Activated CD8-positive, alpha-beta memory T cell treated with anti-CD3 and anti-CD28 coated beads, Interleukin-2, amount 10 ng/mL, durations not matched to agents 7 days and 5 days (primary cell): ENCODE results near the gene PHYKPL. TPM values are rescaled to one million over a fixed set of nuclear protein-coding genes. Genes with fewer than 3 reads are reported as not detected.

Source experiments
- ATAC-seq: fragments of 150-1000 bp; cut with Tn5 transposase; one replicate; pipeline ENCODE4 v1.10.0; 2021; ENCODE audit warnings: moderate library complexity
- CTCF ChIA-PET: fragments of 350-600 bp; sonication (Branson Sonifier 250); formaldehyde crosslinking; loops from one replicate; lab custom pipeline; 2021; ENCODE audit warnings: antibody characterized with exemption; lab: Charles Lee
- DNase-seq: peaks from one replicate; pipeline ENCODE4 v3.0.0-alpha.2; 2020
- H3K27ac Mint-ChIP-seq: one replicate; pipeline ENCODE4 v1.8.0; 2021; ENCODE audit warnings: mild to moderate bottlenecking, mixed read lengths
- H3K27me3 Mint-ChIP-seq: one replicate; pipeline ENCODE4 v1.8.0; 2021; ENCODE audit warnings: mixed read lengths
- H3K36me3 Mint-ChIP-seq: one replicate; pipeline ENCODE4 v1.8.0; 2021; ENCODE audit warnings: mild to moderate bottlenecking, mixed read lengths
- H3K4me1 Mint-ChIP-seq: one replicate; pipeline ENCODE4 v1.8.0; 2021; ENCODE audit warnings: mixed read lengths
- H3K4me3 Mint-ChIP-seq: one replicate; pipeline ENCODE4 v1.8.0; 2021; ENCODE audit warnings: mild to moderate bottlenecking, moderate library complexity, mixed read lengths
- H3K9me3 Mint-ChIP-seq: one replicate; pipeline ENCODE4 v1.8.0; 2022; ENCODE audit warnings: low read depth, mixed read lengths
- total RNA-seq, 2 experiments: library from RNA; stranded (reverse); gene quantifications; one replicate each; pipeline ENCODE4 v1.2.3, GENCODE V29; 2021

The PHYKPL gene
- total RNA-seq: 100 to 1,000 TPM; 117 to 120 TPM

- CTCF ChIA-PET: interaction anchor here (1.1 to 2.4 kb wide), 3 partner anchors 19 to 28 kb away, joined by 3 to 8 read pairs (median 4); partner anchors contain the start of gene HNRNPAB
- no peaks in the 10 kb centered on the region for H3K27me3 Mint-ChIP-seq
- peak within 1 kb of the TSS; percentile 85 for H3K27ac Mint-ChIP-seq
- peak within 1 kb of the TSS; percentile 76 for H3K4me3 Mint-ChIP-seq
- H3K36me3 Mint-ChIP-seq: peaks cover 42% of the 10 kb centered on the region
- ATAC-seq (peak; percentile 68), DNase-seq (peak; percentile 85)
- peaks cover 80% of the 10 kb centered on the region for H3K4me1 Mint-ChIP-seq
- H3K9me3 Mint-ChIP-seq: no peaks in the 10 kb centered on the region
These were observed at the start of gene PHYKPL for GRCh38 chr5:178232124-178232919. Gene PHYKPL (minus strand): TSS chr5:178232802. CDS start chr5:178232550, 252 bp downstream.

- DNase-seq: no peak
- no peak for ATAC-seq
- CTCF ChIA-PET: interaction anchor here (1.6 to 3.0 kb wide), 2 partner anchors 270 kb away, joined by 4 to 8 read pairs; no protein-coding TSS in a partner anchor
- Mint-ChIP-seq H3K9me3 (peaks cover 10% of the 10 kb centered on the region), H3K4me1 (peaks cover 4% of the 10 kb centered on the region), H3K27me3 (peaks cover 16% of the 10 kb centered on the region), H3K27ac (no peak overlapping the region), H3K4me3 (no peak overlapping the region), H3K36me3 (peaks cover 4% of the 10 kb centered on the region)
These were observed 49.8 kb upstream of the PHYKPL start for GRCh38 chr5:178282391-178282790.

GRCh38 chr5:178281331-178281730, 48.7 kb upstream of the PHYKPL start:
- DNase-seq (no peak), ATAC-seq (no peak)
- CTCF ChIA-PET: interaction anchor here (0.6 to 7.0 kb wide), 6 partner anchors 35 to 1284 kb away, joined by 3 to 44 read pairs (median 4); no protein-coding TSS in a partner anchor
- Mint-ChIP-seq H3K4me1 (peaks cover 4% of the 10 kb centered on the region), H3K4me3 (no peak overlapping the region), H3K27me3 (peaks cover 16% of the 10 kb centered on the region), H3K27ac (no peak overlapping the region), H3K36me3 (peaks cover 4% of the 10 kb centered on the region), H3K9me3 (peaks cover 10% of the 10 kb centered on the region)

GRCh38 chr5:178280631-178281030, 48.0 kb upstream of the PHYKPL start:
- Mint-ChIP-seq H3K9me3 (peaks cover 10% of the 10 kb centered on the region), H3K27ac (no peak overlapping the region), H3K4me3 (no peak overlapping the region), H3K27me3 (peaks cover 19% of the 10 kb centered on the region), H3K4me1 (peaks cover 4% of the 10 kb centered on the region), H3K36me3 (peaks cover 4% of the 10 kb centered on the region)
- CTCF ChIA-PET: interaction anchor here (0.6 to 7.0 kb wide), 14 partner anchors 23 to 1284 kb away, joined by 3 to 44 read pairs (median 3); partner anchors contain the start of gene ZNF354A
- ATAC-seq (no peak), DNase-seq (no peak)

GRCh38 chr5:178279723-178280438, 47.3 kb upstream of the PHYKPL start:
- Mint-ChIP-seq H3K4me3 (no peak overlapping the region), H3K27ac (peak overlapping the region; percentile 54), H3K27me3 (peaks cover 19% of the 10 kb centered on the region), H3K9me3 (peaks cover 10% of the 10 kb centered on the region), H3K4me1 (peaks cover 4% of the 10 kb centered on the region), H3K36me3 (peaks cover 4% of the 10 kb centered on the region)
- DNase-seq (peak; percentile 73), ATAC-seq (peak; percentile 86)
- CTCF ChIA-PET: interaction anchor here (0.6 to 7.0 kb wide), 16 partner anchors 9 to 451 kb away, joined by 3 to 44 read pairs (median 3); partner anchors contain the start of gene ZNF354A

GRCh38 chr5:178279026-178279722, 46.6 kb upstream of the PHYKPL start:
- ATAC-seq: no peak

GRCh38 chr5:178278358-178279023, 45.9 kb upstream of the PHYKPL start:
- CTCF ChIA-PET: interaction anchor here (1.3 to 7.0 kb wide), 3 partner anchors 15 to 43 kb away, joined by 4 to 44 read pairs (median 7); no protein-coding TSS in a partner anchor
- H3K9me3 Mint-ChIP-seq: peaks cover 4% of the 10 kb centered on the region
- no peak overlapping the region for H3K4me3 Mint-ChIP-seq
- peaks cover 4% of the 10 kb centered on the region for H3K36me3 Mint-ChIP-seq
- peaks cover 19% of the 10 kb centered on the region for H3K27me3 Mint-ChIP-seq
- H3K27ac Mint-ChIP-seq: no peak overlapping the region
- DNase-seq (no peak), ATAC-seq (no peak)
- peaks cover 4% of the 10 kb centered on the region for H3K4me1 Mint-ChIP-seq

More at GRCh38 chr5:178279026-178279722, 46.6 kb upstream of the PHYKPL start:
- peaks cover 10% of the 10 kb centered on the region for H3K9me3 Mint-ChIP-seq
- CTCF ChIA-PET: interaction anchor here (0.6 to 7.0 kb wide), 9 partner anchors 8 to 451 kb away, joined by 3 to 44 read pairs (median 4); partner anchors contain the start of gene ZNF354A
- H3K27me3 Mint-ChIP-seq: peaks cover 19% of the 10 kb centered on the region
- no peak overlapping the region for H3K27ac Mint-ChIP-seq
- H3K4me1 Mint-ChIP-seq: peaks cover 4% of the 10 kb centered on the region
- H3K36me3 Mint-ChIP-seq: peaks cover 4% of the 10 kb centered on the region
- H3K4me3 Mint-ChIP-seq: no peak overlapping the region
- no peak for DNase-seq

- CTCF ChIA-PET: interaction anchor here (0.6 to 7.0 kb wide), 2 partner anchors 42 to 1729 kb away, joined by 3 to 44 read pairs; partner anchors contain the start of gene CDHR2
- H3K36me3 Mint-ChIP-seq: no peaks in the 10 kb centered on the region
- DNase-seq (no peak), ATAC-seq (no peak)
- H3K27ac Mint-ChIP-seq: no peak overlapping the region
- peaks cover 15% of the 10 kb centered on the region for H3K27me3 Mint-ChIP-seq
- H3K9me3 Mint-ChIP-seq: no peaks in the 10 kb centered on the region
- peaks cover 4% of the 10 kb centered on the region for H3K4me1 Mint-ChIP-seq
- H3K4me3 Mint-ChIP-seq: no peak overlapping the region
These were observed 45.3 kb upstream of the PHYKPL start for GRCh38 chr5:178277866-178278265.

- Mint-ChIP-seq H3K4me1 (peaks cover 4% of the 10 kb centered on the region), H3K4me3 (no peak overlapping the region), H3K27me3 (peaks cover 15% of the 10 kb centered on the region), H3K9me3 (no peaks in the 10 kb centered on the region), H3K27ac (no peak overlapping the region), H3K36me3 (no peaks in the 10 kb centered on the region)
- DNase-seq (no peak), ATAC-seq (no peak)
- CTCF ChIA-PET: interaction anchor here (0.6 to 7.0 kb wide), 2 partner anchors 41 to 1728 kb away, joined by 3 to 44 read pairs; partner anchors contain the start of gene CDHR2
These were observed 44.7 kb upstream of the PHYKPL start for GRCh38 chr5:178277346-178277745.

- H3K9me3 Mint-ChIP-seq: no peaks in the 10 kb centered on the region
- ATAC-seq (no peak), DNase-seq (no peak)
- H3K4me3 Mint-ChIP-seq: no peak overlapping the region
- H3K4me1 Mint-ChIP-seq: peaks cover 4% of the 10 kb centered on the region
- H3K36me3 Mint-ChIP-seq: no peaks in the 10 kb centered on the region
- peaks cover 11% of the 10 kb centered on the region for H3K27me3 Mint-ChIP-seq
- CTCF ChIA-PET: interaction anchor here (1.7 to 7.0 kb wide), 2 partner anchors 9 to 39 kb away, joined by 6 to 44 read pairs; no protein-coding TSS in a partner anchor
- H3K27ac Mint-ChIP-seq: no peak overlapping the region
These were observed 42.4 kb upstream of the PHYKPL start for GRCh38 chr5:178274781-178275537.

GRCh38 chr5:178273665-178274541, 41.3 kb upstream of the PHYKPL start:
- H3K4me1 Mint-ChIP-seq: no peaks in the 10 kb centered on the region
- peaks cover 8% of the 10 kb centered on the region for H3K27me3 Mint-ChIP-seq
- DNase-seq (no peak), ATAC-seq (no peak)
- H3K27ac Mint-ChIP-seq: no peak overlapping the region
- CTCF ChIA-PET: interaction anchor here (1.7 kb wide), 1 partner anchor 10 kb away, joined by 6 read pairs; no protein-coding TSS in a partner anchor
- H3K9me3 Mint-ChIP-seq: no peaks in the 10 kb centered on the region
- no peak overlapping the region for H3K4me3 Mint-ChIP-seq
- H3K36me3 Mint-ChIP-seq: no peaks in the 10 kb centered on the region
